Ovary (tissue), 3 donors: ENCODE data around the gene TMEM270.

Experiments used
- CTCF ChIP-seq, 3 donors: fragments of 450-650 bp in 2 of 3; fragments of 200-600 bp in 1 of 3; IDR thresholded peaks; one replicate each; pipeline versions ENCODE4 v1.5.1 to v1.8.0; 2016 to 2022; ENCODE audit warnings: antibody characterized with exemption in 3 of 3, mild to moderate bottlenecking in 1 of 3
- EP300 ChIP-seq: sonication (generic); formaldehyde crosslinking; IDR thresholded peaks from one replicate; pipeline ENCODE4 v1.6.1; 2017; ENCODE audit warnings: antibody characterized with exemption
- POLR2A ChIP-seq: fragments of 450-650 bp; IDR thresholded peaks from one replicate; pipeline ENCODE4 v1.6.1; 2017; ENCODE audit warnings: antibody characterized with exemption, mild to moderate bottlenecking, moderate library complexity
- donor health status: DM: no; HTN: no; CAD: no.

GRCh38 chr7:73869011-73869798, 8.2 kb downstream of the TMEM270 start:
- TF ChIP-seq CTCF (IDR thresholded peaks at IDR 0.05) = no peak
- TF ChIP-seq EP300 = no peak
- no peak for TF ChIP-seq POLR2A
